Measurements from ENCODE around the gene SF3B1.
"Not testable (repeated sequence)": the region's sequence is repeated elsewhere in the genome, so short reads cannot be mapped to it uniquely, and the experiment has no call there.

SF3B1 gene

GRCh38 chr2:197378086-197378485, 56.7 kb downstream of the SF3B1 start:
- ATAC-seq (no peak), DNase-seq (no peak)
- H3K4me3 Mint-ChIP-seq, result no peak overlapping the region
- H3K4me1 Mint-ChIP-seq, result peaks cover 26% of the 10 kb centered on the region
- H3K27me3 Mint-ChIP-seq, result peaks cover 6% of the 10 kb centered on the region
- H3K9me3 Mint-ChIP-seq, result no peaks in the 10 kb centered on the region
- H3K27ac Mint-ChIP-seq, result peak overlapping the region in 1 of 2 donors; percentile 40

- Mint-ChIP-seq H3K9me3 (no peaks in the 10 kb centered on the region), H3K27me3 (peaks cover 6% of the 10 kb centered on the region), H3K27ac (no peak overlapping the region), H3K4me1 (peaks cover 26% of the 10 kb centered on the region), H3K4me3 (no peak overlapping the region)
- DNase-seq (no peak), ATAC-seq (no peak)
Measured at GRCh38 chr2:197377670-197378069, 57.2 kb downstream of the SF3B1 start.

GRCh38 chr2:197372592-197372991, 62.2 kb downstream of the SF3B1 start:
- no peak overlapping the region for H3K4me3 Mint-ChIP-seq
- no peak overlapping the region for H3K27ac Mint-ChIP-seq
- no peaks in the 10 kb centered on the region for H3K27me3 Mint-ChIP-seq
- ATAC-seq (no peak), DNase-seq (no peak)
- H3K9me3 Mint-ChIP-seq, result no peaks in the 10 kb centered on the region
- H3K4me1 Mint-ChIP-seq, result peaks cover 31% of the 10 kb centered on the region

- ATAC-seq, H3K9me3 Mint-ChIP-seq, DNase-seq, H3K4me3 Mint-ChIP-seq, H3K27ac Mint-ChIP-seq, H3K27me3 Mint-ChIP-seq: not testable (repeated sequence)
- H3K4me1 Mint-ChIP-seq, result peaks cover 26% of the 10 kb centered on the region
Measured at GRCh38 chr2:197370664-197371063, 64.2 kb downstream of the SF3B1 start.

GRCh38 chr2:197369933-197370320, 64.9 kb downstream of the SF3B1 start:
- DNase-seq, result no peak
- H3K27ac Mint-ChIP-seq, result peak overlapping the region in 1 of 2 donors; percentile 95
- no peak for ATAC-seq

GRCh38 chr2:197369228-197369932, 65.4 kb downstream of the SF3B1 start:
- Mint-ChIP-seq H3K27me3 (no peaks in the 10 kb centered on the region), H3K9me3 (no peaks in the 10 kb centered on the region), H3K4me1 (peaks cover 21% of the 10 kb centered on the region), H3K4me3 (peak overlapping the region; percentile 46 to 56), H3K27ac (peak overlapping the region; percentile 48 to 95)
- ATAC-seq, result peak; percentile 57
- DNase-seq, result no peak

More at GRCh38 chr2:197369933-197370320, 64.9 kb downstream of the SF3B1 start:
- Mint-ChIP-seq H3K9me3 (no peaks in the 10 kb centered on the region), H3K4me1 (peaks cover 26% of the 10 kb centered on the region), H3K27me3 (no peaks in the 10 kb centered on the region), H3K4me3 (peak overlapping the region; percentile 46 to 56)

GRCh38 chr2:197368412-197368811, 66.4 kb downstream of the SF3B1 start:
- ATAC-seq (no peak), DNase-seq (no peak)
- peaks cover 15% of the 10 kb centered on the region for H3K4me1 Mint-ChIP-seq
- H3K9me3 Mint-ChIP-seq, result no peaks in the 10 kb centered on the region
- no peak overlapping the region for H3K27ac Mint-ChIP-seq
- no peaks in the 10 kb centered on the region for H3K27me3 Mint-ChIP-seq
- no peak overlapping the region for H3K4me3 Mint-ChIP-seq

GRCh38 chr2:197363998-197364397, 70.8 kb downstream of the SF3B1 start:
- Mint-ChIP-seq H3K27ac (no peak overlapping the region), H3K9me3 (peaks cover 0 to 9% of the 10 kb centered on the region in 2 donors), H3K4me1 (peaks cover 20% of the 10 kb centered on the region), H3K4me3 (no peak overlapping the region), H3K27me3 (no peaks in the 10 kb centered on the region)
- DNase-seq, result no peak
- ATAC-seq, result no peak

- Mint-ChIP-seq H3K27me3 (no peaks in the 10 kb centered on the region), H3K27ac (no peak overlapping the region), H3K9me3 (peaks cover 0 to 9% of the 10 kb centered on the region in 2 donors), H3K4me1 (peaks cover 38% of the 10 kb centered on the region), H3K4me3 (no peak overlapping the region)
- ATAC-seq, result peak; percentile 93
- peak in 1 of 2 donors; percentile 44 for DNase-seq
Measured at GRCh38 chr2:197360744-197361156, 74.1 kb downstream of the SF3B1 start.

- ATAC-seq (no peak), DNase-seq (no peak)
- Mint-ChIP-seq H3K4me1 (peaks cover 40% of the 10 kb centered on the region), H3K4me3 (no peak overlapping the region), H3K27ac (no peak overlapping the region), H3K9me3 (peaks cover 0 to 9% of the 10 kb centered on the region in 2 donors), H3K27me3 (no peaks in the 10 kb centered on the region)
Measured at GRCh38 chr2:197359859-197360258, 75.0 kb downstream of the SF3B1 start.

- ATAC-seq (peak; percentile 58), DNase-seq (no peak)
- peak overlapping the region in 1 of 2 donors; percentile 17 for H3K27ac Mint-ChIP-seq
- no peaks in the 10 kb centered on the region for H3K27me3 Mint-ChIP-seq
- peaks cover 40% of the 10 kb centered on the region for H3K4me1 Mint-ChIP-seq
- H3K9me3 Mint-ChIP-seq, result peaks cover 0 to 9% of the 10 kb centered on the region in 2 donors
- H3K4me3 Mint-ChIP-seq, result peak overlapping the region; percentile 30 to 47
Measured at GRCh38 chr2:197358931-197359330, 75.9 kb downstream of the SF3B1 start.

GRCh38 chr2:197357986-197358385, 76.8 kb downstream of the SF3B1 start:
- H3K4me3 Mint-ChIP-seq, result no peak overlapping the region
- H3K27me3 Mint-ChIP-seq, result no peaks in the 10 kb centered on the region
- DNase-seq (no peak), ATAC-seq (no peak)
- H3K27ac Mint-ChIP-seq, result no peak overlapping the region
- H3K9me3 Mint-ChIP-seq, result peaks cover 0 to 9% of the 10 kb centered on the region in 2 donors
- H3K4me1 Mint-ChIP-seq, result peaks cover 40% of the 10 kb centered on the region

- no peak overlapping the region for H3K4me3 Mint-ChIP-seq
- H3K27me3 Mint-ChIP-seq, result no peaks in the 10 kb centered on the region
- no peak for ATAC-seq
- H3K27ac Mint-ChIP-seq, result peak overlapping the region in 1 of 2 donors; percentile 83
- no peak for DNase-seq
- peaks cover 46% of the 10 kb centered on the region for H3K4me1 Mint-ChIP-seq
- peaks cover 0 to 9% of the 10 kb centered on the region in 2 donors for H3K9me3 Mint-ChIP-seq
Measured at GRCh38 chr2:197356136-197356535, 78.7 kb downstream of the SF3B1 start.

- Mint-ChIP-seq H3K4me1 (peaks cover 37% of the 10 kb centered on the region), H3K4me3 (no peak overlapping the region), H3K27me3 (no peaks in the 10 kb centered on the region), H3K9me3 (peaks cover 0 to 2% of the 10 kb centered on the region in 2 donors), H3K27ac (no peak overlapping the region)
- DNase-seq, result no peak
- no peak for ATAC-seq
Measured at GRCh38 chr2:197354169-197354558, 80.7 kb downstream of the SF3B1 start.

- DNase-seq (no peak), ATAC-seq (no peak)
- Mint-ChIP-seq H3K4me1 (peaks cover 32% of the 10 kb centered on the region), H3K27ac (no peak overlapping the region), H3K4me3 (no peak overlapping the region), H3K9me3 (no peaks in the 10 kb centered on the region), H3K27me3 (no peaks in the 10 kb centered on the region)
Measured at GRCh38 chr2:197353393-197354168, 81.2 kb downstream of the SF3B1 start.

GRCh38 chr2:197349699-197350098, 85.1 kb downstream of the SF3B1 start:
- no peak for DNase-seq
- H3K27ac Mint-ChIP-seq, result no peak overlapping the region
- H3K4me1 Mint-ChIP-seq, result peaks cover 15% of the 10 kb centered on the region
- no peak for ATAC-seq
- no peak overlapping the region for H3K4me3 Mint-ChIP-seq
- H3K9me3 Mint-ChIP-seq, result no peaks in the 10 kb centered on the region
- no peaks in the 10 kb centered on the region for H3K27me3 Mint-ChIP-seq

All from stimulated activated naive CD8-positive, alpha-beta T cell treated with anti-CD3 and anti-CD28 coated beads, Interleukin-15, amount 100 ng/mL, for 72 hours (primary cell).